Gastroesophageal sphincter (tissue), 3 donors: ENCODE measurements around the gene DNAH10.

Source experiments
- EP300 ChIP-seq: sonication (generic); formaldehyde crosslinking; IDR thresholded peaks from one replicate; pipeline ENCODE4 v1.6.1; 2017; ENCODE audit warnings: antibody characterized with exemption, mild to moderate bottlenecking
- POLR2A ChIP-seq, 2 donors: fragments of 450-650 bp; IDR thresholded peaks; one replicate each; pipeline ENCODE4 v1.6.1; 2017; ENCODE audit warnings: antibody characterized with exemption in 2 of 2, mild to moderate bottlenecking in 2 of 2, moderate library complexity in 1 of 2
- POLR2AphosphoS5 ChIP-seq: sonication (generic); formaldehyde crosslinking; IDR thresholded peaks from one replicate; pipeline ENCODE4 v1.6.1; 2017; ENCODE audit warnings: antibody characterized with exemption
- TF ChIP-seq, protein P1 (sequence below), 4 experiments: fragments of 200-600 bp in 2 of 4; fragments of 450-650 bp in 2 of 4; sonication (generic) in 1 of 4; IDR thresholded peaks; one replicate each; pipeline ENCODE4 v1.5.1; 2017 to 2019; ENCODE audit warnings: antibody characterized with exemption in 4 of 4, mild to moderate bottlenecking in 2 of 4, moderate library complexity in 2 of 4

- no peak for TF ChIP-seq EP300
- TF ChIP-seq POLR2AphosphoS5 = no peak
- TF ChIP-seq, protein P1, sequence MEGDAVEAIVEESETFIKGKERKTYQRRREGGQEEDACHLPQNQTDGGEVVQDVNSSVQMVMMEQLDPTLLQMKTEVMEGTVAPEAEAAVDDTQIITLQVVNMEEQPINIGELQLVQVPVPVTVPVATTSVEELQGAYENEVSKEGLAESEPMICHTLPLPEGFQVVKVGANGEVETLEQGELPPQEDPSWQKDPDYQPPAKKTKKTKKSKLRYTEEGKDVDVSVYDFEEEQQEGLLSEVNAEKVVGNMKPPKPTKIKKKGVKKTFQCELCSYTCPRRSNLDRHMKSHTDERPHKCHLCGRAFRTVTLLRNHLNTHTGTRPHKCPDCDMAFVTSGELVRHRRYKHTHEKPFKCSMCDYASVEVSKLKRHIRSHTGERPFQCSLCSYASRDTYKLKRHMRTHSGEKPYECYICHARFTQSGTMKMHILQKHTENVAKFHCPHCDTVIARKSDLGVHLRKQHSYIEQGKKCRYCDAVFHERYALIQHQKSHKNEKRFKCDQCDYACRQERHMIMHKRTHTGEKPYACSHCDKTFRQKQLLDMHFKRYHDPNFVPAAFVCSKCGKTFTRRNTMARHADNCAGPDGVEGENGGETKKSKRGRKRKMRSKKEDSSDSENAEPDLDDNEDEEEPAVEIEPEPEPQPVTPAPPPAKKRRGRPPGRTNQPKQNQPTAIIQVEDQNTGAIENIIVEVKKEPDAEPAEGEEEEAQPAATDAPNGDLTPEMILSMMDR (IDR thresholded peaks at IDR 0.05) = no peak
- TF ChIP-seq POLR2A (IDR thresholded peaks at IDR 0.05) = no peak
Measured at GRCh38 chr12:123982269-123982668, 220.2 kb downstream of the DNAH10 start.
